HepG2 (cell line): ENCODE measurements around the gene DISP2. TPM values are rescaled to one million over a fixed set of nuclear protein-coding genes. Genes with fewer than 3 reads are reported as not detected.

Experiments
- ATAD3A ChIP-seq: sonication (generic); formaldehyde crosslinking; IDR thresholded peaks from 2 replicates; pipeline ENCODE4 v1.4.0; 2020; ENCODE audit warnings: missing genetic modification reagents
- CBX2 ChIP-seq, 2 experiments: fragments of 200-600 bp in 1 of 2; sonication (generic); formaldehyde crosslinking in 1 of 2; IDR thresholded peaks; 2 replicates each; pipeline versions ENCODE4 v1.7.0 to v1.8.1; 2018 to 2022; ENCODE audit warnings: low read depth in 2 of 2, low read length in 1 of 2, mild to moderate bottlenecking in 1 of 2, missing genetic modification reagents in 1 of 2
- HOXA7 ChIP-seq: sonication (generic); formaldehyde crosslinking; IDR thresholded peaks from 2 replicates; pipeline ENCODE4 v1.8.1; 2022; ENCODE audit warnings: mild to moderate bottlenecking, missing genetic modification reagents, moderate library complexity
- MIER2 ChIP-seq: IDR thresholded peaks from 2 replicates; pipeline ENCODE4 v1.6.1; 2016; ENCODE audit warnings: missing biosample characterization, missing genetic modification reagents
- SIX1 ChIP-seq: sonication (generic); formaldehyde crosslinking; IDR thresholded peaks from 2 replicates; pipeline ENCODE4 v1.4.0; 2020; ENCODE audit warnings: missing genetic modification reagents, borderline replicate concordance
- TBX3 ChIP-seq: fragments of 450-650 bp; IDR thresholded peaks from 2 replicates; pipeline ENCODE4 v1.6.1; 2017; ENCODE audit warnings: antibody characterized with exemption, mild to moderate bottlenecking, inconsistent platforms, borderline replicate concordance
- ZBTB20 ChIP-seq: sonication (generic); formaldehyde crosslinking; IDR thresholded peaks from 2 replicates; pipeline ENCODE4 v1.8.1; 2023; ENCODE audit warnings: missing genetic modification reagents, low read depth, mild to moderate bottlenecking, borderline replicate concordance
- ZNF235 ChIP-seq: sonication (generic); formaldehyde crosslinking; IDR thresholded peaks from 2 replicates; pipeline ENCODE4 v1.8.1; 2023; ENCODE audit warnings: mild to moderate bottlenecking, missing genetic modification reagents, borderline replicate concordance
- ZNF33A ChIP-seq: sonication (generic); formaldehyde crosslinking; IDR thresholded peaks from 2 replicates; pipeline ENCODE4 v1.5.1; 2020; ENCODE audit warnings: missing genetic modification reagents, mild to moderate bottlenecking, moderate library complexity, borderline replicate concordance
- ZNF382 ChIP-seq: sonication (generic); formaldehyde crosslinking; IDR thresholded peaks from 2 replicates; pipeline ENCODE4 v1.5.0; 2020; ENCODE audit warnings: missing genetic modification reagents, mild to moderate bottlenecking, borderline replicate concordance
- ZNF547 ChIP-seq: sonication (generic); formaldehyde crosslinking; IDR thresholded peaks from 2 replicates; pipeline ENCODE4 v1.5.1; 2020; ENCODE audit warnings: mild to moderate bottlenecking, missing genetic modification reagents
- ZNF614 ChIP-seq: IDR thresholded peaks from 2 replicates; pipeline ENCODE4 v1.6.1; 2018; ENCODE audit warnings: missing biosample characterization, missing genetic modification reagents, inconsistent platforms, borderline replicate concordance
- ZNF83 ChIP-seq: sonication (generic); formaldehyde crosslinking; IDR thresholded peaks from 2 replicates; pipeline ENCODE4 v1.4.0; 2020; ENCODE audit warnings: missing genetic modification reagents, mild to moderate bottlenecking, borderline replicate concordance
- polyA plus RNA-seq, 8 experiments: library from polyadenylated mRNA; depleted of rRNA in 3 of 8; stranded (reverse) in 7 of 8; unstranded in 1 of 8; fragments of >200 nt; fragmentation: Illumina TruSeq in 4 of 8; extraction: Trizol in 4 of 8; gene quantifications; 2 replicates each; pipeline versions ENCODE4 v1.2.1 to v1.2.3, GENCODE V29; 2011 to 2016; ENCODE audit warnings: low read depth in 4 of 8, missing spikeins in 1 of 8, mixed read lengths in 1 of 8; ENCODE audit not compliant: insufficient read depth in 1 of 8
- total RNA-seq, 5 experiments: library from RNA; depleted of rRNA; stranded (reverse); fragments of >200 nt; fragmentation: Illumina TruSeq; extraction: Trizol; gene quantifications; 2 replicates each; pipeline ENCODE4 v1.2.3, GENCODE V29; 2016; ENCODE audit warnings: low read depth in 1 of 5
- TF ChIP-seq, protein P1 (sequence below): sonication (generic); formaldehyde crosslinking; IDR thresholded peaks from 2 replicates; pipeline ENCODE4 v1.4.0; 2020; ENCODE audit warnings: mild to moderate bottlenecking, missing genetic modification reagents
- TF ChIP-seq, protein P2 (sequence below): sonication (generic); formaldehyde crosslinking; IDR thresholded peaks from 2 replicates; pipeline ENCODE4 v1.9.0; 2021; ENCODE audit warnings: missing genetic modification reagents, borderline replicate concordance
- TF ChIP-seq, protein P3 (sequence below): sonication (generic); formaldehyde crosslinking; IDR thresholded peaks from 2 replicates; pipeline ENCODE4 v1.5.0; 2020; ENCODE audit warnings: mild to moderate bottlenecking, missing genetic modification reagents

The DISP2 gene
- total and polyA plus RNA-seq, 2 of the 13 experiments (the other 11 are each of a cell fraction or from before 2014, with no cell fraction given): 0.09 to 0.32 TPM

DNA sequence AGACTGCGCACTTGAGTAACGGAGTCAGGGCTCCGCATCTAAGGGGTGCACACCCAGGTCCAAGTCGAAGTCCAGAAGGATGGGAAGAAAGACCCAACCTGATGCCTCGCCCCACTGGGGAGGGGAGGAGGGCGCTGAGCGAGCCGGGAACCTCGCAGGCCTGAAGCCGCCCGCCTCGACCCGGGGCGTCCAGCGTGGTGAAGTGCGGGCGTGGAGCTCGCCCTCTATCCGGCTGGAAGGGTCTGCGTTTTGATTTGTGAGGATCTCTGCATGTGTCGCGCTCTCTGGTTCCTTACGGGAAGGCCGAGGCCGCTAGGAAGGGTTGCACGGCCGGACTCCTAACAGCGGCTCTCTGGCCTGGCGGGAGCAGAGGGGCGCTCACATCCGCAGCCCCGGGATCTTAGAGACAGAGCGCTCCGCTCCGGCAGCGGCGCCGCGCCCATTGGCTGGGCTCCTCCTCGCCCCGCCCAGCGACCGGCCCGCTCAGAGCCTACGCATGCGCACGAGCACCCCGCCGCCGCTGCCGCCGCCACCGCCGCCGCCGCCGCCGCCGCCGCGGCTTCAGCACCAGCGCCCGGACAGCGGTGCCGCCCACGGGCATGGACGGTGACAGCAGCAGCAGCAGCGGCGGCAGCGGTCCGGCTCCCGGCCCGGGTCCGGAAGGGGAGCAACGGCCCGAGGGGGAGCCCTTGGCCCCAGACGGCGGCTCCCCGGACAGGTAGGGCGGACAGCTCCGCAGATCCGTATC lies at the start of gene DISP2 (continued):
- no peak for TF ChIP-seq ZNF235 (CRISPR knock-in tag)
- TF ChIP-seq, protein P1, sequence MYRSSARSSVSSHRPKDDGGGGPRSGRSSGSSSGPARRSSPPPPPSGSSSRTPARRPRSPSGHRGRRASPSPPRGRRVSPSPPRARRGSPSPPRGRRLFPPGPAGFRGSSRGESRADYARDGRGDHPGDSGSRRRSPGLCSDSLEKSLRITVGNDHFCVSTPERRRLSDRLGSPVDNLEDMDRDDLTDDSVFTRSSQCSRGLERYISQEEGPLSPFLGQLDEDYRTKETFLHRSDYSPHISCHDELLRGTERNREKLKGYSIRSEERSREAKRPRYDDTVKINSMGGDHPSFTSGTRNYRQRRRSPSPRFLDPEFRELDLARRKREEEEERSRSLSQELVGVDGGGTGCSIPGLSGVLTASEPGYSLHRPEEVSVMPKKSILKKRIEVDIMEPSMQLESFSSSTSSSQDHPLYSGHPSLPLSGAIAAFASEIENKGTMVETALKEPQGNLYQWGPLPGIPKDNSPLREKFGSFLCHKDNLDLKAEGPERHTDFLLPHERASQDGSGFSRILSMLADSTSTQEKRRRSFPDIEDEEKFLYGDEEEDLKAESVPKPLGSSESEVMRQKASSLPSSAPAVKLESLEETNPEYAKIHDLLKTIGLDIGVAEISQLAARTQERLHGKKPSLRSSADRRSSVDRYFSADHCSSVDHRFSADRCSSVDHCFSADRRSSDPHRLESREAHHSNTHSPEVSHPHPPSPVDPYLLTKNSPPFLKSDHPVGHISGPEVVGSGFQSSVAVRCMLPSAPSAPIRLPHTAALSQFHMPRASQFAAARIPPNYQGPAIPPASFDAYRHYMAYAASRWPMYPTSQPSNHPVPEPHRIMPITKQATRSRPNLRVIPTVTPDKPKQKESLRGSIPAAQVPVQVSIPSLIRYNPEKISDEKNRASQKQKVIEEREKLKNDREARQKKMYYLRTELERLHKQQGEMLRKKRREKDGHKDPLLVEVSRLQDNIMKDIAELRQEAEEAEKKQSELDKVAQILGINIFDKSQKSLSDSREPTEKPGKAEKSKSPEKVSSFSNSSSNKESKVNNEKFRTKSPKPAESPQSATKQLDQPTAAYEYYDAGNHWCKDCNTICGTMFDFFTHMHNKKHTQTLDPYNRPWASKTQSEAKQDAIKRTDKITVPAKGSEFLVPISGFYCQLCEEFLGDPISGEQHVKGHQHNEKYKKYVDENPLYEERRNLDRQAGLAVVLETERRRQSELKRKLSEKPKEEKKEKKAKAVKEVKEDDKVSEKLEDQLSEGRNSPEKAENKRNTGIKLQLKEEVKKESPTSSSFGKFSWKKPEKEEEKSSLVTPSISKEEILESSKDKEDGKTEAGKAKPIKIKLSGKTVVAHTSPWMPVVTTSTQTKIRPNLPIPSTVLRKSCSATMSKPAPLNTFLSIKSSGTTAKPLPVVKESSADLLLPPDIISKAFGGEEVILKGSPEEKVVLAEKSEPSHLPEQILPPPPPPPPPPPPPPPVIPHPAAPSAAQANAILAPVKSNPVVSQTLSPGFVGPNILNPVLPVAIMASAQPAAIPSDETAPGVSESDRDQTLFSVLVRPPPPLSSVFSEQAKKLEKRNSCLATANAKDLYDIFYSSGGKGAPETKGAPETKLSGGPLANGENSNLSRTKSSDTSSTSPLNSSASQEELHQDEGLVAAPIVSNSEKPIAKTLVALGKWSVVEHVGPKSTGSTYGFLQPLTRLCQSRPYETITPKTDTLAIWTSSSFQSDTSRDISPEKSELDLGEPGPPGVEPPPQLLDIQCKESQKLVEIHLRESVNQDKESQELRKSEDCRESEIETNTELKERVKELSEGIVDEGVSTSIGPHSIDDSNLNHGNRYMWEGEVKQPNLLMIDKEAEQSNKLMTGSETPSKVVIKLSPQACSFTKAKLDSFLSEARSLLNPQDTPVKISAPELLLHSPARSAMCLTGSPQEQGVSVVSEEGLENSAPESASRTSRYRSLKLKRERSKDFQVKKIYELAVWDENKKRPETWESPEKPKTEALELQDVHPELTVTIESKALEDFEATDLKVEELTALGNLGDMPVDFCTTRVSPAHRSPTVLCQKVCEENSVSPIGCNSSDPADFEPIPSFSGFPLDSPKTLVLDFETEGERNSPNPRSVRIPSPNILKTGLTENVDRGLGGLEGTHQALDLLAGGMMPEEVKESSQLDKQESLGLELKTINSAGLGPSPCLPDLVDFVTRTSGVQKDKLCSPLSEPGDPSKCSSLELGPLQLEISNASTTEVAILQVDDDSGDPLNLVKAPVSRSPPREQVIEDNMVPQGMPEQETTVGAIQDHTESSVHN (CRISPR knock-in tag): 0 out of 2 replicates have a peak, but pooled peaks have one; percentile 50
- TF ChIP-seq ATAD3A (CRISPR knock-in tag): no peak
- TF ChIP-seq TBX3: no peak
- TF ChIP-seq ZNF547 (CRISPR knock-in tag): no peak
- TF ChIP-seq HOXA7 (CRISPR knock-in tag): no peak
- no peak for TF ChIP-seq CBX2 (IDR thresholded peaks at IDR 0.05; ENCODE audit: low read depth, low read length)
- no peak for TF ChIP-seq CBX2 (CRISPR knock-in tag; IDR thresholded peaks at IDR 0.05; ENCODE audit: low read depth)
- TF ChIP-seq SIX1 (CRISPR knock-in tag): no peak
- TF ChIP-seq ZNF382: no peak
- TF ChIP-seq ZNF83 (CRISPR knock-in tag): no peak
- TF ChIP-seq ZNF33A (CRISPR knock-in tag): no peak
- no peak for TF ChIP-seq ZNF614 (CRISPR knock-in tag)
- TF ChIP-seq MIER2 (CRISPR knock-in tag): peak; percentile 89; the same call in 1 of the 2 replicates
- TF ChIP-seq, protein P2, sequence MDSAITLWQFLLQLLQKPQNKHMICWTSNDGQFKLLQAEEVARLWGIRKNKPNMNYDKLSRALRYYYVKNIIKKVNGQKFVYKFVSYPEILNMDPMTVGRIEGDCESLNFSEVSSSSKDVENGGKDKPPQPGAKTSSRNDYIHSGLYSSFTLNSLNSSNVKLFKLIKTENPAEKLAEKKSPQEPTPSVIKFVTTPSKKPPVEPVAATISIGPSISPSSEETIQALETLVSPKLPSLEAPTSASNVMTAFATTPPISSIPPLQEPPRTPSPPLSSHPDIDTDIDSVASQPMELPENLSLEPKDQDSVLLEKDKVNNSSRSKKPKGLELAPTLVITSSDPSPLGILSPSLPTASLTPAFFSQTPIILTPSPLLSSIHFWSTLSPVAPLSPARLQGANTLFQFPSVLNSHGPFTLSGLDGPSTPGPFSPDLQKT (CRISPR knock-in tag): no peak
- TF ChIP-seq, protein P3, sequence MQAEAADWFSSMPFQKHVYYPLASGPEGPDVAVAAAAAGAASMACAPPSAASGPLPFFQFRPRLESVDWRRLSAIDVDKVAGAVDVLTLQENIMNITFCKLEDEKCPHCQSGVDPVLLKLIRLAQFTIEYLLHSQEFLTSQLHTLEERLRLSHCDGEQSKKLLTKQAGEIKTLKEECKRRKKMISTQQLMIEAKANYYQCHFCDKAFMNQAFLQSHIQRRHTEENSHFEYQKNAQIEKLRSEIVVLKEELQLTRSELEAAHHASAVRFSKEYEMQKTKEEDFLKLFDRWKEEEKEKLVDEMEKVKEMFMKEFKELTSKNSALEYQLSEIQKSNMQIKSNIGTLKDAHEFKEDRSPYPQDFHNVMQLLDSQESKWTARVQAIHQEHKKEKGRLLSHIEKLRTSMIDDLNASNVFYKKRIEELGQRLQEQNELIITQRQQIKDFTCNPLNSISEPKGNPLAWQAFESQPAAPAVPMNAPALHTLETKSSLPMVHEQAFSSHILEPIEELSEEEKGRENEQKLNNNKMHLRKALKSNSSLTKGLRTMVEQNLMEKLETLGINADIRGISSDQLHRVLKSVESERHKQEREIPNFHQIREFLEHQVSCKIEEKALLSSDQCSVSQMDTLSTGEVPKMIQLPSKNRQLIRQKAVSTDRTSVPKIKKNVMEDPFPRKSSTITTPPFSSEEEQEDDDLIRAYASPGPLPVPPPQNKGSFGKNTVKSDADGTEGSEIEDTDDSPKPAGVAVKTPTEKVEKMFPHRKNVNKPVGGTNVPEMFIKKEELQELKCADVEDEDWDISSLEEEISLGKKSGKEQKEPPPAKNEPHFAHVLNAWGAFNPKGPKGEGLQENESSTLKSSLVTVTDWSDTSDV: no peak
- no peak for TF ChIP-seq ZBTB20
